LNCaP clone FGC (cell line): ENCODE data around the gene NFIX.

Experiments used
- DNase-seq: peaks from one replicate; pipeline ENCODE4 v3.0.0-alpha.2; 2011; ENCODE audit warnings: low read depth
- H3K4me3 ChIP-seq: 2 replicates; pipeline ENCODE4 v1.5.1; 2011; ENCODE audit warnings: mild to moderate bottlenecking, low read depth, low read length, control low read depth
- TF ChIP-seq, protein P1 (sequence below): IDR thresholded peaks from 2 replicates; pipeline ENCODE4 v1.5.1; 2012; ENCODE audit warnings: mild to moderate bottlenecking; ENCODE audit not compliant: control insufficient read depth, insufficient read depth; ENCODE audit errors: extremely low read depth

Gene NFIX

DNA sequence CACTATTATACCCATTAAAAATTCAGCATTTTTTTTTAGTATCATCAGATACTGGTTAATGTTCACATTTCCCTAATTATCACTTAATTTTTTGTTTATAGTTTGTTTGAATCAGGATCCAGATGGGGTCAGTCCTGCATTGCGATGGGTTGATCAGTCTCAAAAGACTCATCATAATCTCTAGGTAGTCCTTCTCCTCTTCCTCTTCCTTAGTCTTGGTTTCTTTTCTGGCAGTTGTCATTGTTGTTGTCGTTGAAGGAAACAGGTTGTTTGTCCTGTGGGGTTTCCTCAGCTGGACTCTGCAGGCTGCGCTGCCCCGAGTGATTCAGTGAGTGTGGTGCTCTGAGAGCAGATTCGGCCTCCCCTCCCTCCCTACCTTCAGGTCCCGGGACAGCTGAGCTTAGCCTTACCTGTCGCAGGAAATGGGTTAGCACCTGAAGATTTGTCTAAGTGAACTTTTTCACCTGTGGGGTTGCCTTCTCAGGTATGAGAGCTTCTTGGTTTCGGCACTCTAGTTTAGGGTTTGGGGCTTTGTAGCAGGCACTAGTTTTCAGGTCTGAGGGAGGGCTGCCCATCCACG, 34.1 kb downstream of the NFIX start:
- no peak overlapping the region for H3K4me3 ChIP-seq
- TF ChIP-seq, protein P1, sequence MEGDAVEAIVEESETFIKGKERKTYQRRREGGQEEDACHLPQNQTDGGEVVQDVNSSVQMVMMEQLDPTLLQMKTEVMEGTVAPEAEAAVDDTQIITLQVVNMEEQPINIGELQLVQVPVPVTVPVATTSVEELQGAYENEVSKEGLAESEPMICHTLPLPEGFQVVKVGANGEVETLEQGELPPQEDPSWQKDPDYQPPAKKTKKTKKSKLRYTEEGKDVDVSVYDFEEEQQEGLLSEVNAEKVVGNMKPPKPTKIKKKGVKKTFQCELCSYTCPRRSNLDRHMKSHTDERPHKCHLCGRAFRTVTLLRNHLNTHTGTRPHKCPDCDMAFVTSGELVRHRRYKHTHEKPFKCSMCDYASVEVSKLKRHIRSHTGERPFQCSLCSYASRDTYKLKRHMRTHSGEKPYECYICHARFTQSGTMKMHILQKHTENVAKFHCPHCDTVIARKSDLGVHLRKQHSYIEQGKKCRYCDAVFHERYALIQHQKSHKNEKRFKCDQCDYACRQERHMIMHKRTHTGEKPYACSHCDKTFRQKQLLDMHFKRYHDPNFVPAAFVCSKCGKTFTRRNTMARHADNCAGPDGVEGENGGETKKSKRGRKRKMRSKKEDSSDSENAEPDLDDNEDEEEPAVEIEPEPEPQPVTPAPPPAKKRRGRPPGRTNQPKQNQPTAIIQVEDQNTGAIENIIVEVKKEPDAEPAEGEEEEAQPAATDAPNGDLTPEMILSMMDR: no peak
- no peak for DNase-seq

DNA sequence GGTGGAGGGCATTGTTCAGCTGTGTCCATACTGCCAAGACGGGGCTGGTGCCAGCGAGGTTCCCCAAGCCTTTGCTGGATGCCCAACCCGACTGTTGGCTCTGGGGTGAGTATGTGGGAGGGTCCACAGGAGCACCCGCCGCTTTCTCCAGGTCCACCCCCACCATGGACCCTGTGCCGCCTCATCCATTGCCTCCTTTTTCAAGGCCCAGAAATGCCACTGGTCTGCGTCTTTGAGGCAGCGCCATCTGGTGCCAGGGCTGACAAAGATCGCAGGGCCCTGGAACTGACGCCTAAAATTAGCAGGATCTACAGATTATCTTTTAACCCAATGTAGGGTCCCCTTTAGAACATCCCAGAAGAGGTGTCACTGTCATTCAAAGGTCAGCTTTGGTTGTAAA, 34.6 kb downstream of the NFIX start:
- no peak for DNase-seq
- H3K4me3 ChIP-seq: no peak overlapping the region
- TF ChIP-seq, protein P1: peak; percentile 58

DNA sequence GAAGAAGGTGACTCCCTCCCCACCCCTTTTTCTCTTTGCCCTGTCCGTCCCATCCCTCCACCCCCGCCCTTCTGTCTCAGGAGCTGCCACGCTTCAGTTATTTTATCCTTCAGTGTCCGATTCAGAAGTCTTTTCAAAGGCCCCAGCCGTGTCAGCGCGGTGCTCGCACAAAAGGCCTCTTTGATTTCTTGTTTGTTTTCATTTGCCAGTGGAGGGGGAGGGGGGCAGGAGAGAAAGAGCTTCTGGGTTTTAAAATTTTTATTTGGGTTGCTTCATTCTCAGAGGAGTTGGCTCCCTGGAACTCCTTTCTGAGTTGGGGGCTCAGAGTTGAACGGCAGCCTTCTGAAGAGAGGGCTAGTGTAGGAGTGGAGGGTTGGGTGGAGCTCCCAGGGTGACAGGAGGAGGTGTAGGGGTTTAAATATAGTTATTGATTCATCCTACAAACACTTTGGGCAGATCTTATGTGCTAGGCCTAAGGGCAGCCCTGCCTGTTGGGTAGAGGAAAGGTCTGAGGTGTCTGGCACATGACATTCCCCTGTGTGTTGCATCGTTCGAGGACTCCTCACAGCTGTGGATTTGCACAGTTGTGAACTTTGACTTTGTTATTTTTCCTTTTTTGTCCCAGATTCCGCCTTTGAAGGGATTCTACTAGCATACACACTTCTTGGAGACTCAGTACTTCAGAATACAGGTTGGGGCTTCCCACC, 36.8 kb downstream of the NFIX start:
- TF ChIP-seq, protein P1: no peak
- peak overlapping the region; percentile 22; the same call in 1 of the 2 replicates for H3K4me3 ChIP-seq
- DNase-seq: no peak

DNA sequence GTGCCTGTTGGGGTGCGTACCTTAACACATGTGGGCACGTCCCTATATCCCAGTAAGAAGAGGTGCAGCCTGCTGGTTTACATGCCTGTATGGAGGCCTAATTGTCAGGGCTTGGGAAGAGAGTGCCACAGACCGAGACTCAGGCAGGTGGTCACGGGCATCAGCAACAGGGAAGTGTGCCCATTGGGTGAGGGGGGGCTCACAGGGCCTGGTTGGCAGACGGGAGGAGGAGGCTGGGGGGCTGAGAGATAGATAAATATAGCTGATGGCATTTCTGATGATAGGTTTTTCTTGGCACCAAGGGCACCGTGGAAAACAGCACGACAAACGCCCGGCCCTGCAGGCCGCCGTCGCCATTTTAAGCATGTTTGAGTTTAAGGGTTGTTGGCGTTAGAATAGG, 37.6 kb downstream of the NFIX start:
- H3K4me3 ChIP-seq: no peak overlapping the region
- no peak for DNase-seq
- TF ChIP-seq, protein P1: no peak

DNA sequence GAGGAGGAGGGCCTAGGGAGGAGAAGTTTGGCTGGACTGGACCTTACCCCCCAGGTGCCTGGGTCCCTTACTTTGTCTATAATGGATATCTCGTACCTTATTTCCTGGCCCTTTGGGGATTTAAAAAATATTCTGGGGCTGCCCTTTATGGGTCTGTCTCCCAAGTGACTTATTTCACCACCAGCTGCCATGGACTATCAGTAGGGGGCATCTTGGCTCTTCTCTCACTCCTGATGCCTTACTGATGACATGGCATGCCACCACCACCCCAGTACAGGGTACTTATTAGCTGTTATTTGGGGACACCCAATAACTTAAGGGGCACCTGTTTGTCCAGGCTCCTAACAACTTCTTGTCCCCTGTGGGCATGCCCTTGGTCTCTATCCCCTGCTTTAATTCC, 38.0 kb downstream of the NFIX start:
- no peak overlapping the region for H3K4me3 ChIP-seq
- DNase-seq: no peak
- TF ChIP-seq, protein P1: 0 out of 2 replicates have a peak, but pooled peaks have one; percentile 30

DNA sequence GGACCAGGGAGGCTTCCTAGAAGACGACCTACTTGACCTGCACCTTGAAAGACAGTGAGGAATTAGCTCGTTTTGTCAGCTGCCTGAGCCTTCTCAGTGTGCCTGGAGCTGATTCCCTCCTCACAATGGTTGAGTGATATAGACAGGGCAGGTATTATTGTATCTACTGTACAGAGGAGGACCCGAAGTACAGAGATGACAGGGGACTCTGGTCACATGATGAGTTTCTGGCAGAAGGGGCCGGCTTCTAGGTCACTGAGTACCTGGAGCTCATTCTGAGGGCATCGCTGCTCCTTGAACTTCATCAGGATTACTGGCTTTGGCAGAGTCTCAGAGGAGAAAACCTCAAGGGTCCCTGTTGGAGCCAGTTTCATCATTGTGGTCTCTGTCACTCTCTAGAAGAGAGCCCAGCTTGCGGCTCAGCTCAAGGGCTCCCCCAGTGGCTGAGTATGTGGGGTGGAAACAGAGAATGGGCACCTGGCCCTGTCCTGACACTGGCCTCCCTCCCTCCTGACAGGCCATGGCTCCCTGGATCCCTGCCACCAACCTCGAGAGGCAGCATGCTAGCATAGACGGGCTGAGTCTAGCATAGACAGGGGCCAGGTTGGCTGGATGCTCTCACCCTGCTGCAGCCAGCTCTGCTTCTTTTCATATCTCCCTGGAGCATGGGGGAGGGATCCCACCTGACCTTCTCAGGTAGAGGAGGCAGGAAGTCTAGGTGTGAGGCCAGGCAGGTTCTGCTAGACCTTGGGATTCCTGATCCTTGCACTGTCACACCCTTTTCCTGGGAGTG, 38.7 kb downstream of the NFIX start:
- TF ChIP-seq, protein P1: peak; percentile 76
- 0 out of 2 replicates have a peak overlapping the region, but pooled peaks have one; percentile 14 for H3K4me3 ChIP-seq
- peak; percentile 71 for DNase-seq
